ENCODE data around the gene SDK1.

DNA sequence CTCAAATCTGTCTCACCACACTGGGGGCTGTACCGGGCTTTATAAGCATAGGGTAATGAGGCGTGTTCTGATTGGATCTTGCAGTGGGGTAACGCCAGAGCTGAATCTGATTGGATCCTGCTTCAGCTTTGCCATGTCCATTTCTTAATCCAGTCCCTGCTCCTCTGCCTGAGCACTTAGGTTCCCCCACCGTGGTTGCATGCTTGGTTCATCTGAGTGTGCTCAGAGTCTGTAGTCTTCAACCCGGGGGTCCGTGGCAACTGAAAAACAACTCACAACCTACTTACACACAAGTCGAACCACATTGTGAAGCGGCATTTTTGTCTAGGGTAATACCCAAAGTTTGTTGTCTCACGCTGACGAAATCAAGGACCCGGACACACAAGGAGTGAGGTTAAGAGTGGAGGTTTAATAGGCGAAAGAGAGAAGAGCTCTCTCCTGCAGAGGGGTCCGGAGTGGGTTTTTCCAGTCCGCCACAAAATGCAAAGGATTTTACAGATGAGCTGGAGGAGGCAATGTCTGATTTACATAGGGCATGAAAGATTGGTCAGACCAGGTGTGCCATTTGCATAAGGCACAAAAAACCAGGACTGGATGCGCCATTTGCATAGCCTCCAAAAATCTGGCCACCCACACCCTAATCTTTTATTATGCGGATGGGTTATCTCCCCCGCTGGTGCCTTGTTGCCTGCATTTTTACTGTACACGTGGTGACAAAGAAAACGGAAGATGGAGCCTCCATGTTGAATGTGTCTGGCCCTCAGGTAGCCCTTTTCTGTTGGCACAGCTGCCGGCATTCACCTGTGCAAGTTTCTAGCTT is 739.3 kb downstream of the SDK1 start:
- no peak for TF ChIP-seq POLR2A (IDR thresholded peaks at IDR 0.05)
- TF ChIP-seq, protein P1, sequence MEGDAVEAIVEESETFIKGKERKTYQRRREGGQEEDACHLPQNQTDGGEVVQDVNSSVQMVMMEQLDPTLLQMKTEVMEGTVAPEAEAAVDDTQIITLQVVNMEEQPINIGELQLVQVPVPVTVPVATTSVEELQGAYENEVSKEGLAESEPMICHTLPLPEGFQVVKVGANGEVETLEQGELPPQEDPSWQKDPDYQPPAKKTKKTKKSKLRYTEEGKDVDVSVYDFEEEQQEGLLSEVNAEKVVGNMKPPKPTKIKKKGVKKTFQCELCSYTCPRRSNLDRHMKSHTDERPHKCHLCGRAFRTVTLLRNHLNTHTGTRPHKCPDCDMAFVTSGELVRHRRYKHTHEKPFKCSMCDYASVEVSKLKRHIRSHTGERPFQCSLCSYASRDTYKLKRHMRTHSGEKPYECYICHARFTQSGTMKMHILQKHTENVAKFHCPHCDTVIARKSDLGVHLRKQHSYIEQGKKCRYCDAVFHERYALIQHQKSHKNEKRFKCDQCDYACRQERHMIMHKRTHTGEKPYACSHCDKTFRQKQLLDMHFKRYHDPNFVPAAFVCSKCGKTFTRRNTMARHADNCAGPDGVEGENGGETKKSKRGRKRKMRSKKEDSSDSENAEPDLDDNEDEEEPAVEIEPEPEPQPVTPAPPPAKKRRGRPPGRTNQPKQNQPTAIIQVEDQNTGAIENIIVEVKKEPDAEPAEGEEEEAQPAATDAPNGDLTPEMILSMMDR (IDR thresholded peaks at IDR 0.05 in 4 of 5, conservative IDR thresholded peaks at IDR 0.05 in 1 of 5), result no peak
